Choroid plexus epithelial cell (primary cell): ENCODE measurements around the gene TMEM184C.
A peak's percentile ranks its signal among the peaks of the same experiment; 100 is the strongest.

Experiments
- DNase-seq: peaks from one replicate; pipeline ENCODE4 v3.0.0-alpha.2; 2010; ENCODE audit warnings: low read depth
- H3K4me3 ChIP-seq: 2 replicates; pipeline ENCODE4 v1.5.1; 2011; ENCODE audit warnings: low read depth, mild to moderate bottlenecking, control low read depth, low read length, moderate library complexity
- TF ChIP-seq, protein P1 (sequence below): conservative IDR thresholded peaks from 2 replicates; pipeline ENCODE4 v1.5.1; 2011; ENCODE audit warnings: low read depth, mild to moderate bottlenecking, control low read depth, inconsistent platforms, low read length, moderate library complexity

TMEM184C gene

GRCh38 chr4:147707892-147708672 is 90.9 kb downstream of the TMEM184C start:
- peak; percentile 67 for DNase-seq
- H3K4me3 ChIP-seq = no peak overlapping the region
- TF ChIP-seq, protein P1, sequence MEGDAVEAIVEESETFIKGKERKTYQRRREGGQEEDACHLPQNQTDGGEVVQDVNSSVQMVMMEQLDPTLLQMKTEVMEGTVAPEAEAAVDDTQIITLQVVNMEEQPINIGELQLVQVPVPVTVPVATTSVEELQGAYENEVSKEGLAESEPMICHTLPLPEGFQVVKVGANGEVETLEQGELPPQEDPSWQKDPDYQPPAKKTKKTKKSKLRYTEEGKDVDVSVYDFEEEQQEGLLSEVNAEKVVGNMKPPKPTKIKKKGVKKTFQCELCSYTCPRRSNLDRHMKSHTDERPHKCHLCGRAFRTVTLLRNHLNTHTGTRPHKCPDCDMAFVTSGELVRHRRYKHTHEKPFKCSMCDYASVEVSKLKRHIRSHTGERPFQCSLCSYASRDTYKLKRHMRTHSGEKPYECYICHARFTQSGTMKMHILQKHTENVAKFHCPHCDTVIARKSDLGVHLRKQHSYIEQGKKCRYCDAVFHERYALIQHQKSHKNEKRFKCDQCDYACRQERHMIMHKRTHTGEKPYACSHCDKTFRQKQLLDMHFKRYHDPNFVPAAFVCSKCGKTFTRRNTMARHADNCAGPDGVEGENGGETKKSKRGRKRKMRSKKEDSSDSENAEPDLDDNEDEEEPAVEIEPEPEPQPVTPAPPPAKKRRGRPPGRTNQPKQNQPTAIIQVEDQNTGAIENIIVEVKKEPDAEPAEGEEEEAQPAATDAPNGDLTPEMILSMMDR = peak; percentile 80

DNA sequence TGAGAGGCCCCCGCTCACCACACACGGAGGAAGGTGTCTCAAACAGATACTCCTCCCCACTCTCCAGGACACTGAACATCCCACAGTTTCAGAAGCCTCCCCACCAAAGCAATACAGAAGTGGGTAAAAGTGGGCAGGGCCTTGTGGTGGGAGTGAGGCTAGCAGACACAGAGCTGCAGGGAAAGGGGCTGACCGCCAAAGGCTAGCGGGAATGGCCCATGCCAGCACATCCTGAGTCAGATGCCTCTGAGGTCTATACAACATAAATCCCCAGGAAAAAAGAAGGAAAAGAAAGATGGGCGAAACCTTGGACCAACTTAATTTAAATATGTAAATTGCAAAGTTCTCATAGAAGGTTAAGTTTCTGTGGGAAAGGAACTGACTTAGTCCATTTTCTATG is 92.8 kb downstream of the TMEM184C start:
- TF ChIP-seq, protein P1 = no peak
- peak; percentile 17 for DNase-seq
- H3K4me3 ChIP-seq = no peak overlapping the region

- TF ChIP-seq, protein P1 = no peak
- DNase-seq = peak; percentile 92
- H3K4me3 ChIP-seq = no peak overlapping the region
Measured at GRCh38 chr4:147714575-147715401, 97.6 kb downstream of the TMEM184C start.

GRCh38 chr4:147717878-147718277 is 100.7 kb downstream of the TMEM184C start:
- no peak overlapping the region for H3K4me3 ChIP-seq
- no peak for DNase-seq
- TF ChIP-seq, protein P1 = no peak
